ENCODE results near the gene NELL1.
"Not testable (repeated sequence)": the region's sequence is repeated elsewhere in the genome, so short reads cannot be mapped to it uniquely, and the experiment has no call there.

The NELL1 gene

DNA sequence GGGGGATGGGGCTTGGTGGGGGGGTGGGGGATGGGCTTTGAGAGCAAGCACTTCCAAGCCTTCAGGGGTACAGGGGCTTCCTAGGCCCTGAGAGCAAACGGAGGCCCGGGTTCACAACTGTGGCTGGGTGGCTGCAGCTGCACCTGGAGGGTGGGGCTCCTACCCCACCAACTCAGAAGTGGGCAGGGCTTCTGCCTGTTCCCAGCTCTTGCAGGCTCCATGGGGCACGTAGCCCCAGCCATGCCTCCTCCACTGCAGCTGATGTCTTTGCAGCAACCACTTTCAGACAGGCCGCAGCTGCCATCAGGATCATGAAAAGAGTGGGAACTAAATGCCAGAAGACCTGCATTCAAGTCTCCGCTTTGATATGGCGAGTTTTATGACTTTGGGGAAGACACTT lies 464.3 kb downstream of the NELL1 start:
- no peaks in the 10 kb centered on the region for H3K27me3 ChIP-seq (ENCODE audit: insufficient read depth, low read length, poor library complexity, severe bottlenecking)
- H2AFZ ChIP-seq (ENCODE audit: low read length), result no peak overlapping the region
- H3K79me2 ChIP-seq (ENCODE audit: insufficient read depth, low read length), result no peaks in the 10 kb centered on the region
- no peaks in the 10 kb centered on the region for H3K36me3 ChIP-seq (ENCODE audit: insufficient read depth, low read length)
- H3K4me3 ChIP-seq (ENCODE audit: low read length, poor library complexity, severe bottlenecking), result no peak overlapping the region
- no peaks in the 10 kb centered on the region for H3K9me3 ChIP-seq (ENCODE audit: insufficient read depth, low read depth, low read length)
- no peaks in the 10 kb centered on the region for H3F3A ChIP-seq (ENCODE audit: low read depth)
- H3K9ac ChIP-seq (ENCODE audit: low read depth, low read length, poor library complexity, severe bottlenecking), result no peak overlapping the region
- H3K4me2 ChIP-seq (ENCODE audit: low read depth, low read length, poor library complexity, severe bottlenecking), result no peak overlapping the region
- H3K4me1 ChIP-seq (ENCODE audit: insufficient read depth, low read length, poor library complexity, severe bottlenecking), result no peaks in the 10 kb centered on the region
- no peaks in the 10 kb centered on the region for H4K20me1 ChIP-seq (ENCODE audit: insufficient read depth, low read length, poor library complexity, severe bottlenecking)
- no peaks in the 10 kb centered on the region for H3K9me2 ChIP-seq (replicated peaks; ENCODE audit: low read depth, low read length)
- no peak for TF ChIP-seq EZH2phosphoT487 (IDR thresholded peaks at IDR 0.05; ENCODE audit: borderline replicate concordance)
- TF ChIP-seq, protein P1, sequence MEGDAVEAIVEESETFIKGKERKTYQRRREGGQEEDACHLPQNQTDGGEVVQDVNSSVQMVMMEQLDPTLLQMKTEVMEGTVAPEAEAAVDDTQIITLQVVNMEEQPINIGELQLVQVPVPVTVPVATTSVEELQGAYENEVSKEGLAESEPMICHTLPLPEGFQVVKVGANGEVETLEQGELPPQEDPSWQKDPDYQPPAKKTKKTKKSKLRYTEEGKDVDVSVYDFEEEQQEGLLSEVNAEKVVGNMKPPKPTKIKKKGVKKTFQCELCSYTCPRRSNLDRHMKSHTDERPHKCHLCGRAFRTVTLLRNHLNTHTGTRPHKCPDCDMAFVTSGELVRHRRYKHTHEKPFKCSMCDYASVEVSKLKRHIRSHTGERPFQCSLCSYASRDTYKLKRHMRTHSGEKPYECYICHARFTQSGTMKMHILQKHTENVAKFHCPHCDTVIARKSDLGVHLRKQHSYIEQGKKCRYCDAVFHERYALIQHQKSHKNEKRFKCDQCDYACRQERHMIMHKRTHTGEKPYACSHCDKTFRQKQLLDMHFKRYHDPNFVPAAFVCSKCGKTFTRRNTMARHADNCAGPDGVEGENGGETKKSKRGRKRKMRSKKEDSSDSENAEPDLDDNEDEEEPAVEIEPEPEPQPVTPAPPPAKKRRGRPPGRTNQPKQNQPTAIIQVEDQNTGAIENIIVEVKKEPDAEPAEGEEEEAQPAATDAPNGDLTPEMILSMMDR (conservative IDR thresholded peaks at IDR 0.05; ENCODE audit: low read length), result no peak

DNA sequence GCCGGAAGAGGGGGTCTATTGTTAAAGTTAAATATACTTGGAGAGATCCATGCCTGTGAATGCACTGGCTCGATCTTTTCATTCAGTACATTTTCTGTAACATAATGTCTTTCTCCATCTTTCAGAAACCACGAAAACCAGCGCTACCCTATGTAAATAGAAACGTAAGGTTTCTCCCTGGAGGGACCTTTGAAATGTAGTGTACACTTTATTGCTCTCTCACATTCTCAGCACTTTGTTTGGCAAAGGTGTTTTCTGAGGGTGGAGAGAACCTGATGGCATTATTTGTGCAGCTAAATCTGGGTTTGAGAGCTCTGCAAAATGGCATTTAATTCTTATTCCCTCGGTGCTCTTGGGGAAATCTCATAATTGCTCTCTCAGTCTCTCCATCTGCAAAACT lies 468.4 kb downstream of the NELL1 start:
- TF ChIP-seq, protein P1 (conservative IDR thresholded peaks at IDR 0.05; ENCODE audit: low read length), result no peak
- TF ChIP-seq EZH2phosphoT487 (IDR thresholded peaks at IDR 0.05; ENCODE audit: borderline replicate concordance), result no peak

DNA sequence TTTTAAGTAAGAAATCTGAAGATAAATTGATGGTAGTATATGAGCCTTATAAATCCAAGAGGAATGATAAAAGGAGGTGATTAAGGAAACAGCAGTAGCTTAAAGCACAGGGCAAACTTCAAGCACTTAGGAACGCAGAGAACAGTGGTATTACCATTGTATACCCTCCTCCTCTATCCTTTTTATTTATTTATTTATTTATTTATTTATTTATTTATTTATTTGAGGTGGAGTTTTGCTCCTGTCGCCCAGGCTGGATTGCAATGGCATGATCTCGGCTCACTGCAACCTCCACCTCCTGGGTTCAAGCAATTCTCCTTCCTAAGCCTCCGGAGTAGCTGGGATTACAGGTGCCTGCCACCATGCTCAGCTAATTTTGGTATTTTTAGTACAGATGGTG lies 472.2 kb downstream of the NELL1 start:
- not testable (repeated sequence) for H3F3A ChIP-seq (ENCODE audit: low read depth); H2AFZ ChIP-seq (ENCODE audit: low read length); H3K4me2 ChIP-seq (ENCODE audit: low read depth, low read length, poor library complexity, severe bottlenecking); H3K27me3 ChIP-seq (ENCODE audit: insufficient read depth, low read length, poor library complexity, severe bottlenecking); H3K9me2 ChIP-seq (replicated peaks; ENCODE audit: low read depth, low read length); H4K20me1 ChIP-seq (ENCODE audit: insufficient read depth, low read length, poor library complexity, severe bottlenecking); H3K4me3 ChIP-seq (ENCODE audit: low read length, poor library complexity, severe bottlenecking); H3K4me1 ChIP-seq (ENCODE audit: insufficient read depth, low read length, poor library complexity, severe bottlenecking); H3K79me2 ChIP-seq (ENCODE audit: insufficient read depth, low read length); H3K9ac ChIP-seq (ENCODE audit: low read depth, low read length, poor library complexity, severe bottlenecking); H3K36me3 ChIP-seq (ENCODE audit: insufficient read depth, low read length); H3K9me3 ChIP-seq (ENCODE audit: insufficient read depth, low read depth, low read length)

More for the DNA sequence above, 468.4 kb downstream of the NELL1 start:
- no peaks in the 10 kb centered on the region for H3K36me3 ChIP-seq (ENCODE audit: insufficient read depth, low read length)
- no peak overlapping the region for H2AFZ ChIP-seq (ENCODE audit: low read length)
- no peaks in the 10 kb centered on the region for H3K27me3 ChIP-seq (ENCODE audit: insufficient read depth, low read length, poor library complexity, severe bottlenecking)
- no peaks in the 10 kb centered on the region for H3K4me1 ChIP-seq (ENCODE audit: insufficient read depth, low read length, poor library complexity, severe bottlenecking)
- H3K9me2 ChIP-seq (replicated peaks; ENCODE audit: low read depth, low read length), result no peaks in the 10 kb centered on the region
- H3K79me2 ChIP-seq (ENCODE audit: insufficient read depth, low read length), result no peaks in the 10 kb centered on the region
- no peak overlapping the region for H3K9ac ChIP-seq (ENCODE audit: low read depth, low read length, poor library complexity, severe bottlenecking)
- no peaks in the 10 kb centered on the region for H4K20me1 ChIP-seq (ENCODE audit: insufficient read depth, low read length, poor library complexity, severe bottlenecking)
- no peak overlapping the region for H3K4me2 ChIP-seq (ENCODE audit: low read depth, low read length, poor library complexity, severe bottlenecking)
- no peaks in the 10 kb centered on the region for H3F3A ChIP-seq (ENCODE audit: low read depth)
- no peaks in the 10 kb centered on the region for H3K9me3 ChIP-seq (ENCODE audit: insufficient read depth, low read depth, low read length)
- no peak overlapping the region for H3K4me3 ChIP-seq (ENCODE audit: low read length, poor library complexity, severe bottlenecking)

DNA sequence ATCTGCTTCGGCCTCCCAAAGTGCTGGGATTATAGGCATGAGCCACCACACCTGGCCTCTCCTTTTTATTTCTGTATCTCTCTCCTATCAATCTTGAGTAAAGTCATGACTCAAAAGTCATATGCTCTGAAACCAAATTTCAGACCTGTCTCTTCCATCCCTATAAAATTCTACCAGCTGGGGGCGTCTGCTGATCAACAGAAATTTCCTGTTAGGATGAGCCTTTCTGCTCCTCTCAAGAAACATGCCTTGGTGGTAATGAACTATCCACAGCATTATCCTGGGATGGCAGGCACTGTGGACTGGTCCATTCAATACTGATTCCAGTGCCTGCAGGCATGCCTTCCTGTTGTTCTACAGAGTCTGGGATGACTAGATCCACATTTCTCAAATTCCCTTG lies 472.6 kb downstream of the NELL1 start:
- no peak for TF ChIP-seq EZH2phosphoT487 (IDR thresholded peaks at IDR 0.05; ENCODE audit: borderline replicate concordance)
- TF ChIP-seq, protein P1 (conservative IDR thresholded peaks at IDR 0.05; ENCODE audit: low read length), result no peak
- no peak overlapping the region for H3K9ac ChIP-seq (ENCODE audit: low read depth, low read length, poor library complexity, severe bottlenecking)

More for the DNA sequence above, 472.6 kb downstream of the NELL1 start:
- H3K4me1 ChIP-seq (ENCODE audit: insufficient read depth, low read length, poor library complexity, severe bottlenecking), result no peaks in the 10 kb centered on the region
- H3K4me3 ChIP-seq (ENCODE audit: low read length, poor library complexity, severe bottlenecking), result no peak overlapping the region
- no peaks in the 10 kb centered on the region for H4K20me1 ChIP-seq (ENCODE audit: insufficient read depth, low read length, poor library complexity, severe bottlenecking)
- H3K4me2 ChIP-seq (ENCODE audit: low read depth, low read length, poor library complexity, severe bottlenecking), result no peak overlapping the region
- no peak overlapping the region for H2AFZ ChIP-seq (ENCODE audit: low read length)
- no peaks in the 10 kb centered on the region for H3K36me3 ChIP-seq (ENCODE audit: insufficient read depth, low read length)
- no peaks in the 10 kb centered on the region for H3K27me3 ChIP-seq (ENCODE audit: insufficient read depth, low read length, poor library complexity, severe bottlenecking)
- no peaks in the 10 kb centered on the region for H3K9me3 ChIP-seq (ENCODE audit: insufficient read depth, low read depth, low read length)
- no peaks in the 10 kb centered on the region for H3K9me2 ChIP-seq (replicated peaks; ENCODE audit: low read depth, low read length)
- H3K79me2 ChIP-seq (ENCODE audit: insufficient read depth, low read length), result no peaks in the 10 kb centered on the region
- H3F3A ChIP-seq (ENCODE audit: low read depth), result no peaks in the 10 kb centered on the region
